HG03097 (cell line): ENCODE measurements around the gene GTPBP1.

Experiments
- ATAC-seq: cut with Tn5 transposase; IDR thresholded peaks from one replicate; pipeline ENCODE4 v1.9.1; 2021; ENCODE audit not compliant: unreplicated experiment, low FRiP score

The GTPBP1 gene

DNA sequence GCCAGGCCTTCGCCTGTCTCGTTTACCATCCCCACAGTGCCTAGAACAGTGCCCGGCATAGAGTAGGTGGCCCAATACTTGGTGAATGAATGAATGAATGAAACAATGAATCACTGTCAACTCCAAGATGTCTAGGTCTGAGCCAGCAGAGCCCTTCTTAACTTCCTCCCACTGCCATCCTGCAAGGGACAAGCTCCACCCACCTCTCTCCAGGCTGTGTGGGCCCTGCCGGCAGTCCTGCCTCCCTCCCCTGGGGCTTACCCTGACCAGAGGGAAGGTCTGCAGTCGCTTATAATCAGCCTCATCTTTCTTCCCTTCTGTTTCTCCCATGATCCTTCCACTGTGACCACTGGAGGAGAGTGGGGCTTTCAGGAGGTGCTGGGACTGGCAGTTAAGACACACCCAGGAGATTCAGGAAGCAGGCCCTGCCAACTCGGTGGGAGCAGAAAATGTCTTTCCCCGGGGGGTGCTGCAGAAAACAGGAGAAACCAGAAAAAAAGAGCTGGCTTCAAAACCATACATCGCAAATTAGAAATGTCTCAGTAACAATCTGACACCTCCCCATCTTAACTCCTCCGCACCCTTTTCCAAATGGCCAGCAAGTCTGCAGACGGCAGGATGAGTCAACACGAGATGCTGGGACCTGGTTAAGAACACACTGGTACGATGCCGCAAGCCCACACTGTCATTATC, 76.8 kb downstream of the GTPBP1 start:
- ATAC-seq: no peak
